Measurements from ENCODE around the gene TMEM87A. TPM values are rescaled to one million over a fixed set of nuclear protein-coding genes. Genes with fewer than 3 reads are reported as not detected.

TMEM87A gene
- total RNA-seq, 1 donor from 2014 or later, result 53.6 TPM

DNA sequence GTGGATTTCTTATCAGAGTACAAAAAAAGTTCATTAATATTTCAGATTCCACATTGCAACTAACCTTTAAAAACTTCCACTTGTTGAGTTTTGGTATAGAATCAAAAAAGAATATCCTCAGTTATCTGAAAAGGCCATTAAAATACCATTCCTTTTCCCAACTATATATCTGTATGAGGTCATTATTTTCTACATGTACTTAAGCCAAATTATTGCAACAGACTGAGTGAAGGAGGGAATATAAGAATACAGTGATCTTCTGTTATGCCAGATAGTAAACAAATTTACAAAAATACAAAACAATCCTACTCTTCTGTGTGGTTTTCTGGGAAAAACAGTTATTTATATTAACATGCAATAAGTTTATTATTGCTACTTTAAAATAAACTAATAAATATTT, 5.9 kb downstream of the TMEM87A start:
- DNase-seq (ENCODE audit: low read depth), result no peak
- Histone ChIP-seq H3K36me3 (ENCODE audit: control insufficient read depth, insufficient read depth, low read length) (no peaks in the 10 kb centered on the region), H3K4me3 (ENCODE audit: low read depth, low read length) (no peak overlapping the region), H3K27me3 (ENCODE audit: control insufficient read depth, insufficient read depth, low read length) (no peaks in the 10 kb centered on the region)
- TF ChIP-seq, protein P1, sequence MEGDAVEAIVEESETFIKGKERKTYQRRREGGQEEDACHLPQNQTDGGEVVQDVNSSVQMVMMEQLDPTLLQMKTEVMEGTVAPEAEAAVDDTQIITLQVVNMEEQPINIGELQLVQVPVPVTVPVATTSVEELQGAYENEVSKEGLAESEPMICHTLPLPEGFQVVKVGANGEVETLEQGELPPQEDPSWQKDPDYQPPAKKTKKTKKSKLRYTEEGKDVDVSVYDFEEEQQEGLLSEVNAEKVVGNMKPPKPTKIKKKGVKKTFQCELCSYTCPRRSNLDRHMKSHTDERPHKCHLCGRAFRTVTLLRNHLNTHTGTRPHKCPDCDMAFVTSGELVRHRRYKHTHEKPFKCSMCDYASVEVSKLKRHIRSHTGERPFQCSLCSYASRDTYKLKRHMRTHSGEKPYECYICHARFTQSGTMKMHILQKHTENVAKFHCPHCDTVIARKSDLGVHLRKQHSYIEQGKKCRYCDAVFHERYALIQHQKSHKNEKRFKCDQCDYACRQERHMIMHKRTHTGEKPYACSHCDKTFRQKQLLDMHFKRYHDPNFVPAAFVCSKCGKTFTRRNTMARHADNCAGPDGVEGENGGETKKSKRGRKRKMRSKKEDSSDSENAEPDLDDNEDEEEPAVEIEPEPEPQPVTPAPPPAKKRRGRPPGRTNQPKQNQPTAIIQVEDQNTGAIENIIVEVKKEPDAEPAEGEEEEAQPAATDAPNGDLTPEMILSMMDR (IDR thresholded peaks at IDR 0.05; ENCODE audit: insufficient read depth, low read length, poor library complexity, severe bottlenecking), result no peak

DNA sequence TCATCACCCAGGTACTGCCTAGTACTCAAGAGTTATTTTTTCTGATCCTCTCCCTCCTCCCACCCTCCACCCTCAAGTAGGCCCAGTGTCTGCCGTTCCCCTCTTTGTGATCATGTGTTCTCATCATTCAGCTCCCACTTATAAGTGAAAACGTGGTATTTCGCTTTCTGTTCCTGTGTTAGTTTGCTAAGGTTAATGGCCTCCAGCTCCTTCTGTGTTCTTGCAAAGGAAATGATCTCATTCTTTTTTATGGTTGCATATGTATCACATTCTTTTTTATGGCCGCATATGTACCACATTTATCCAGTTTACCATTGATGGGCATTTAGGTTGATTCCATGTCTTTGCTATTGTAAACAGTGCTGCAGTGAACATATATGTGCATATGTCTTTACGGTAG, 8.4 kb downstream of the TMEM87A start:
- no peak for DNase-seq (ENCODE audit: low read depth)
- no peaks in the 10 kb centered on the region for H3K36me3 ChIP-seq (ENCODE audit: control insufficient read depth, insufficient read depth, low read length)
- no peaks in the 10 kb centered on the region for H3K27me3 ChIP-seq (ENCODE audit: control insufficient read depth, insufficient read depth, low read length)
- TF ChIP-seq, protein P1 (IDR thresholded peaks at IDR 0.05; ENCODE audit: insufficient read depth, low read length, poor library complexity, severe bottlenecking), result no peak
- no peak overlapping the region for H3K4me3 ChIP-seq (ENCODE audit: low read depth, low read length)

DNA sequence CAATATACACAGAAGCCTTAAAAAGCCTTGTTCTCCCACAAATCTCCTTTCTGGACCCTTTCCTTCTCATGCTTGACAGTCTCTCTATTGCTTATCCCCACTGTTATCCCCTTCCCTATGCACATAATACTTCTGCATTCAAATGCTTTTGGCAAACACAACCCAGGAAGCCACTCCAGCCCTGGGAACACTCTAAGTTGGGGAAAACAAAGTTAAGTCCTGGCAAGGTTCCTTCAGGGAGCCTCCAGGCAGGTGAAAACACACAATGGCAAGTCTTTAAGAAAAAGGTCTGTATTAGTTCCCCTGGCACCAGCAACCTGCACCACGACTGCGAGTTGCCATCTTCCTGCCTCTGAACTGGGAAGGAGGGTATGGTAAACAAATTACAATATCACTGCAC, 19.9 kb downstream of the TMEM87A start:
- no peak for DNase-seq (ENCODE audit: low read depth)
- TF ChIP-seq, protein P1 (IDR thresholded peaks at IDR 0.05; ENCODE audit: insufficient read depth, low read length, poor library complexity, severe bottlenecking), result no peak
- Histone ChIP-seq H3K27me3 (ENCODE audit: control insufficient read depth, insufficient read depth, low read length) (no peaks in the 10 kb centered on the region), H3K4me3 (ENCODE audit: low read depth, low read length) (no peak overlapping the region), H3K36me3 (ENCODE audit: control insufficient read depth, insufficient read depth, low read length) (no peaks in the 10 kb centered on the region)

- no peak for DNase-seq (ENCODE audit: low read depth)
- H3K36me3 ChIP-seq (ENCODE audit: control insufficient read depth, insufficient read depth, low read length), result no peaks in the 10 kb centered on the region
- H3K4me3 ChIP-seq (ENCODE audit: low read depth, low read length), result no peak overlapping the region
- H3K27me3 ChIP-seq (ENCODE audit: control insufficient read depth, insufficient read depth, low read length), result no peaks in the 10 kb centered on the region
- TF ChIP-seq, protein P1 (IDR thresholded peaks at IDR 0.05; ENCODE audit: insufficient read depth, low read length, poor library complexity, severe bottlenecking), result no peak
Observed at GRCh38 chr15:42240823-42241222, 32.4 kb downstream of the TMEM87A start.

- Histone ChIP-seq H3K36me3 (ENCODE audit: control insufficient read depth, insufficient read depth, low read length) (no peaks in the 10 kb centered on the region), H3K4me3 (ENCODE audit: low read depth, low read length) (no peak overlapping the region), H3K27me3 (ENCODE audit: control insufficient read depth, insufficient read depth, low read length) (no peaks in the 10 kb centered on the region)
- TF ChIP-seq, protein P1 (IDR thresholded peaks at IDR 0.05; ENCODE audit: insufficient read depth, low read length, poor library complexity, severe bottlenecking), result no peak
- DNase-seq (ENCODE audit: low read depth), result no peak
Observed at GRCh38 chr15:42239528-42240182, 33.6 kb downstream of the TMEM87A start.

DNA sequence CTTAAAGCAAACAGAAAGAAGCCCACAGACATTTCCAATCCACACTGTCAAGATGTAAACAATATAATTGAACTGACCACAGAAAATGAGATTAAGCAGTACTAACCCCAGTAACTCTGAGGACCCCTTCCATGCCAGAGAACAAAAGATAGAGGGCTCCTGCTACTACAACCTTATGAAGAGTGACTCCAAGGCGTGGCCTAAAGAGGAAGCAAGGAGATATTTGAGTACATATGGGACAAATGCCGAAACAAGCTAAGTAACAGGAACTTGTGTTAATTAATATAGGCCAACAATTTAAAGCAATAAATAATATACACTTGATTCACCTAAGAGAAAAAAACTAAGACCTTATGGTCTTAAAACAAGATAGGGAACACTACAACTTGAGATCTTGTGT, 40.1 kb downstream of the TMEM87A start:
- no peaks in the 10 kb centered on the region for H3K36me3 ChIP-seq (ENCODE audit: control insufficient read depth, insufficient read depth, low read length)
- TF ChIP-seq, protein P1 (IDR thresholded peaks at IDR 0.05; ENCODE audit: insufficient read depth, low read length, poor library complexity, severe bottlenecking), result no peak
- no peak for DNase-seq (ENCODE audit: low read depth)
- no peaks in the 10 kb centered on the region for H3K27me3 ChIP-seq (ENCODE audit: control insufficient read depth, insufficient read depth, low read length)
- no peak overlapping the region for H3K4me3 ChIP-seq (ENCODE audit: low read depth, low read length)

Measured in kidney epithelial cell (primary cell).